GM13977 (cell line): ENCODE measurements around the gene HSPA4.

Experiments used
- DNase-seq: peaks from one replicate; pipeline ENCODE4 v3.0.0; 2012; ENCODE audit warnings: low spot score
- in situ Hi-C: fragments of 300-500 bp; cut with MboI; formaldehyde crosslinking; loops from one replicate; pipeline ENCODE4 v1.12.0; 2022; ENCODE audit warnings: low sequenced_read_pairs, low pct_unique_long_range_greater_than_20kb, mixed read lengths, inconsistent platforms; ENCODE audit not compliant: unreplicated experiment
- TF ChIP-seq, protein P1 (sequence below): IDR thresholded peaks from 2 replicates; pipeline ENCODE4 v1.5.1; 2012; ENCODE audit warnings: mild to moderate bottlenecking, control low read depth; ENCODE audit not compliant: insufficient read depth; ENCODE audit errors: extremely low read depth, missing control alignments

Gene HSPA4

DNA sequence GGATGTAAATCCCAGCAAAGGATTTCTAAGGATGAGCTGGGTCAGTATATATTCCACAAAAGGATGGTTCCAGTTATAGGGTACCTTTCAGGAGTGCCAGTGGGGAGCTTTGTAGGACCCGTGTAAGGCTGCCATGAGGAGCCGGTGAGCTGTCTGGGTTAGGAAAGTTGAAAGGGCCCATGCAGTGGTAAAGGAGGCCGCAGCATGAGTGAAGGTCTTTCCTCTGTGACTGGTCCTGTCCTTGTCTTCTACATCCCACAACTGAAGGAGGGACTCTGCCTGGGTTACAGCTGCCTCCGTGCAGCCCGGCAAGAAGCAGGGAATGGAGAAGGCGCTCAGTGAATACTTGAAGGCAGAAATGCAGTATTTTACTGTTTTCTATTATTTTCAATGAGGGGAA lies 58.9 kb downstream of the HSPA4 start:
- TF ChIP-seq, protein P1, sequence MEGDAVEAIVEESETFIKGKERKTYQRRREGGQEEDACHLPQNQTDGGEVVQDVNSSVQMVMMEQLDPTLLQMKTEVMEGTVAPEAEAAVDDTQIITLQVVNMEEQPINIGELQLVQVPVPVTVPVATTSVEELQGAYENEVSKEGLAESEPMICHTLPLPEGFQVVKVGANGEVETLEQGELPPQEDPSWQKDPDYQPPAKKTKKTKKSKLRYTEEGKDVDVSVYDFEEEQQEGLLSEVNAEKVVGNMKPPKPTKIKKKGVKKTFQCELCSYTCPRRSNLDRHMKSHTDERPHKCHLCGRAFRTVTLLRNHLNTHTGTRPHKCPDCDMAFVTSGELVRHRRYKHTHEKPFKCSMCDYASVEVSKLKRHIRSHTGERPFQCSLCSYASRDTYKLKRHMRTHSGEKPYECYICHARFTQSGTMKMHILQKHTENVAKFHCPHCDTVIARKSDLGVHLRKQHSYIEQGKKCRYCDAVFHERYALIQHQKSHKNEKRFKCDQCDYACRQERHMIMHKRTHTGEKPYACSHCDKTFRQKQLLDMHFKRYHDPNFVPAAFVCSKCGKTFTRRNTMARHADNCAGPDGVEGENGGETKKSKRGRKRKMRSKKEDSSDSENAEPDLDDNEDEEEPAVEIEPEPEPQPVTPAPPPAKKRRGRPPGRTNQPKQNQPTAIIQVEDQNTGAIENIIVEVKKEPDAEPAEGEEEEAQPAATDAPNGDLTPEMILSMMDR = no peak
- in situ Hi-C loops = loop anchor here (25.0 kb wide), 1 partner anchor 177 kb away; no protein-coding TSS in a partner anchor
- no peak for DNase-seq

- in situ Hi-C loops = loop anchor here (25.0 kb wide), 1 partner anchor 176 kb away; no protein-coding TSS in a partner anchor
- TF ChIP-seq, protein P1 = peak; percentile 96
- peak; percentile 80 for DNase-seq
Observed at GRCh38 chr5:133111299-133111698, 59.5 kb downstream of the HSPA4 start.

DNA sequence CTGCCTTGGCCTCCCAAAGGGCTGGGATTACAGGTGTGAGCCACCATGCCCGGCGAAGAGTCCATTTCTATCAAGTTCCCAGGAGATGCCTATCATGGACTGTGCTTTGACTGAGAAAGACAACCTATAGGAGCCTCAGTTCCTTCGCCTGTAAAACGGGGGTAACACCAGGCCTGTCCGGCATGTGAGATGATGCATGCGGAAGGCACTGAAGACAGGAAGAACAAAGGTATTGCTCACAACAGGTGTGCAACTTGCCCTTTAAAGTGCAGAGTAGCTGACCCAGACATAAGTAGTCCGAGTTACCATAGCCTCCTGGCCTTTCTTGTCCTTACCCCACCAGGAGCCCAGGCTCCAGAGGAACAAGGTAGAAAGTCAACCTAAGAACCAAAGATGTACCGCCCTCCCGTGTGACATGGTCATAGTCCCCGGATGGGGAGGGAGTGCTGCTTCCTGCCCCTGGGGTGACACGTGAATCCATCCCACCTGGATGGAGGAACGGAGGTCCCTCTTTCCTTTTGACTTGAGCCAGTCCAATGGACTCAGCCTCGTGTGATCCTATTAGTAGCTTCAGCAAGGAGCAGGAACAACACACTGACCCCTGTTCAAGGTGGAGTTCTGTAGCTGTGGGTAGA lies 60.3 kb downstream of the HSPA4 start:
- in situ Hi-C loops = loop anchor here (25.0 kb wide), 1 partner anchor 175 kb away; no protein-coding TSS in a partner anchor
- TF ChIP-seq, protein P1 = no peak
- no peak for DNase-seq

DNA sequence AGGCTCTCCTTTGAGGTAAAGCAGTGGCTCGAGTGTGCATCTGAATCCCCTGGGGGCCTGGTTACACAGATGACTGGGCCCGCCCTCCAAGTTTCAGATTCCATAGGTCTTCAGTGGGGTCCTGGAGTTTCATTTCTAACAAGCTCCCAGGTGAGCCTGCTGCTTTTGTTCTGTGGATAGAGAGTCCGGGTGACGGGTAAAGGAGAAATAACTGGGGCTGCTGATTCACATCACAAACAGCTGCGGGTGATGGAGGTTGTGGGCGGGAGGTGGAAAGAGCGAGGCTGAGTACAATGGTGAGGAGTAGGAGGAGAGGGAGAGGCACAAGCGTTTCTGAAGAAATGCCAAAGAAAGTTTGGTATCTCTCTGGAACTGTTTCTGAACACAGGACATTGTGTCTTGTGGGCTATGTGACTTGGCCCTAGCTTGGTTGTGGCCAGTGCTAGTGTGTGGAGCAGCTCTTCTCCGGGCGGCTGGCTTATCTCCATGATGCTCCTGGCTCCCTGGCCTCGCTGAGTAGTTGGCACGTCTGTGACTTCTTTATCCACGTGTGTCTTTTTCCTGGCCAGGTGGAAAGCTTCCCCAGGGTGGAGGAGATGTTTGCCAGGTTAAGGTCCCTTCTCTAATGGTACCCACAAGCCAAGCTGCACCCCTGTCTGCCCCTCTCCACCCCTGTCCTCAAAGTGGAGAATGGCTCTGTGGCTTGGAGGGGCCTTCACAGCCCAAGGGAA lies 61.7 kb downstream of the HSPA4 start:
- in situ Hi-C loops = loop anchor here (25.0 kb wide), 1 partner anchor 174 kb away; no protein-coding TSS in a partner anchor
- TF ChIP-seq, protein P1 = no peak
- no peak for DNase-seq

DNA sequence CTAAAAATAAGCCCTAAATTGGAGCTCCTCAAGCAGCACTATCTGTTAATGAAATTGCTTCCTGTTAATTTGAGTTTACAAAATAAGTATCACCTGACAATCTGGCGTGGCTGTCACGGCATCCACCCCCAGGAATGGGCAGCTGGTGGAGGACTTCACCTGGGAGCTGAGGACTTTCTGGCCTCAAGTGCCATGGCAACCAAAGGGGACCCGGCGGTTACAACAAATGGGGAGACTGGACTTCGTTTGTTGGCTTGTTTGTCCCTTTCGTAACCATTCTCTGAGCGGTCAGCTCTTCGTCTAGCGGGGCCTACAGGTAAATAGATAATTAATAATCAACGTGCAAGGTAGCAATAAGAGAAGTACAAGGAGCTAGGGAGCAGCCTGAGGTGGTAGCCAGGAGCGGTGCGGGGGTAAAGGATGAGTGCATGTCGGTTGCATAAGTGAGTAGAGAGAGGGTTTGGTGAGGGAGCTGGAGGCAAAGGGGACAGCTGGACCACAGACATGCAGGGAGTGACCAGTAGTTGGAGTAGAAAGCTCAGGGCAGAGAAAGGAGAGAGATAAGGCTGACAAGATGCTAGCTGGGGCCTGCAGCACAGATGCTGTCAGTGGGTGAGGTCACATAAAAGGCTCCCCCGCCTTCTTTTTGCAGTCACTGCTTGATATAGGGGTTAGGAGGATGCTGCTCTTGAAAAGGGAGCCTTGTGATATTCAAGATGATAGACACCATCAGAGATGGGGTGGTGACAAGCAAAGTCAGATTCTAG lies 62.5 kb downstream of the HSPA4 start:
- TF ChIP-seq, protein P1 = no peak
- no peak for DNase-seq
- in situ Hi-C loops = loop anchor here (25.0 kb wide), 1 partner anchor 173 kb away; no protein-coding TSS in a partner anchor

DNA sequence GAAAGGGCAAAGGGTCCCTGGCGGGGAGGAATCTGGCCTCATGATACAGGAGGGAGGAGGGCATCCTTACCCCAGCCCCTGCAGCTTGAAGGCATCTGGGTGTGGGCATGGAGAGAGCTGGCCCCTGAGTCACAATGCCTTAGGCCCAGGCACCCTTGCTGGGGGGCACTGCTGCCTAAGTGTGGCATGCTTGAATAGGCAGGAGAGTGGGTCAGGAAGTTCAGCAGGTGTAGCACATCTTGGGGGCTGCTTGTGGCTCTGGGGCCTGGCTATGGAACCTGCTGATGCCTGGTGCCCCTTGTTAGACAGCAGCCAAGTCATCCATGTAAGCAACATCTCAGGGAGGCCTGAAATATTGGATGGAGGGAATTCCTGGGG lies 63.1 kb downstream of the HSPA4 start:
- TF ChIP-seq, protein P1 = no peak
- in situ Hi-C loops = loop anchor here (25.0 kb wide), 1 partner anchor 172 kb away; no protein-coding TSS in a partner anchor
- no peak for DNase-seq
